Neural progenitor cell (in vitro differentiated cells): ENCODE results near the gene RASA1. TPM values are rescaled to one million over a fixed set of nuclear protein-coding genes. Genes with fewer than 3 reads are reported as not detected.

Experiments used
- DNase-seq: peaks from one replicate; pipeline ENCODE4 v3.0.0-alpha.2; 2016; ENCODE audit warnings: low spot score
- H2AFZ ChIP-seq: fragments of 200-600 bp; sonication (generic); replicated peaks from 2 replicates; pipeline ENCODE4 v1.6.1; 2016; ENCODE audit warnings: antibody characterized with exemption
- H3F3A ChIP-seq: fragments of 200-600 bp; sonication (generic); 2 replicates; pipeline ENCODE4 v1.6.1; 2016; ENCODE audit warnings: antibody characterized with exemption, low read depth
- H3K27ac ChIP-seq: fragments of 200-600 bp; sonication (generic); 2 replicates; pipeline ENCODE4 v1.5.1; 2016; ENCODE audit warnings: mild to moderate bottlenecking
- H3K27me3 ChIP-seq: fragments of 200-600 bp; sonication (generic); 2 replicates; pipeline ENCODE4 v1.6.1; 2016; ENCODE audit warnings: mild to moderate bottlenecking, moderate library complexity
- H3K36me3 ChIP-seq: fragments of 200-600 bp; sonication (generic); 2 replicates; pipeline ENCODE4 v1.5.1; 2016
- H3K4me1 ChIP-seq: fragments of 200-600 bp; sonication (generic); 2 replicates; pipeline ENCODE4 v1.6.1; 2016; ENCODE audit warnings: mixed run types
- H3K4me2 ChIP-seq: fragments of 200-600 bp; sonication (generic); 2 replicates; pipeline ENCODE4 v1.6.1; 2016
- H3K4me3 ChIP-seq: fragments of 200-600 bp; sonication (generic); 2 replicates; pipeline ENCODE4 v1.5.1; 2016
- H3K79me2 ChIP-seq: fragments of 200-600 bp; sonication (generic); 2 replicates; pipeline ENCODE4 v1.6.1; 2016; ENCODE audit warnings: low read depth
- H3K9ac ChIP-seq: fragments of 200-600 bp; sonication (generic); 2 replicates; pipeline ENCODE4 v1.6.1; 2016
- H3K9me3 ChIP-seq: fragments of 200-600 bp; sonication (generic); 2 replicates; pipeline ENCODE4 v1.5.1; 2016; ENCODE audit warnings: low read depth
- H4K20me1 ChIP-seq: fragments of 200-600 bp; sonication (generic); 2 replicates; pipeline ENCODE4 v1.6.1; 2016; ENCODE audit warnings: low read depth
- H3K27ac Mint-ChIP-seq: 3 replicates; pipeline ENCODE4 v1.8.0; 2021; ENCODE audit warnings: mixed read lengths
- H3K27me3 Mint-ChIP-seq: 2 replicates; pipeline ENCODE4 v1.8.0; 2022; ENCODE audit warnings: low read depth, mild to moderate bottlenecking, inconsistent platforms, moderate library complexity, mixed read lengths; ENCODE audit not compliant: insufficient read depth
- H3K36me3 Mint-ChIP-seq: 3 replicates; pipeline ENCODE4 v1.8.0; 2021; ENCODE audit warnings: mixed read lengths
- H3K4me1 Mint-ChIP-seq: 3 replicates; pipeline ENCODE4 v1.8.0; 2021; ENCODE audit warnings: mixed read lengths
- H3K4me3 Mint-ChIP-seq: 3 replicates; pipeline ENCODE4 v1.8.0; 2021; ENCODE audit warnings: mild to moderate bottlenecking, moderate library complexity, mixed read lengths
- H3K9me3 Mint-ChIP-seq: 3 replicates; pipeline ENCODE4 v1.8.0; 2020; ENCODE audit warnings: mixed read lengths
- CTCF ChIP-seq: fragments of 200-600 bp; sonication (generic); IDR thresholded peaks from 2 replicates; pipeline ENCODE4 v1.5.1; 2017; ENCODE audit warnings: antibody characterized with exemption, mild to moderate bottlenecking
- EZH2 ChIP-seq: fragments of 200-600 bp; sonication (generic); IDR thresholded peaks from 2 replicates; pipeline ENCODE4 v1.6.1; 2017; ENCODE audit warnings: antibody characterized with exemption, mild to moderate bottlenecking, moderate library complexity
- EZH2phosphoT487 ChIP-seq: fragments of 200-600 bp; sonication (generic); IDR thresholded peaks from 2 replicates; pipeline ENCODE4 v1.6.1; 2017; ENCODE audit warnings: antibody characterized with exemption
- small RNA-seq: library from RNA; depleted of rRNA; stranded (forward); fragments of <200 nt; gene quantifications from one replicate; pipeline ENCODE3, GENCODE V24; 2015
- total RNA-seq: library from RNA; depleted of rRNA; stranded (reverse); fragments of >200 nt; gene quantifications from 2 replicates; pipeline ENCODE4 v1.2.3, GENCODE V29; 2015; ENCODE audit warnings: low replicate concordance

RASA1 gene
- total RNA-seq, 1 donor from 2014 or later: 60.9 TPM

- Histone ChIP-seq H3K9me3 (no peaks in the 10 kb centered on the region), H3K4me2 (no peak overlapping the region), H3K27ac (no peak overlapping the region), H3K27me3 (no peaks in the 10 kb centered on the region), H3K4me3 (no peak overlapping the region), H3K36me3 (no peaks in the 10 kb centered on the region), H3K9ac (no peak overlapping the region), H3K79me2 (no peaks in the 10 kb centered on the region), H3K4me1 (no peaks in the 10 kb centered on the region), H2AFZ (no peak overlapping the region), H4K20me1 (no peaks in the 10 kb centered on the region), H3F3A (no peaks in the 10 kb centered on the region)
- Mint-ChIP-seq H3K36me3 (no peaks in the 10 kb centered on the region), H3K27ac (no peak overlapping the region), H3K4me3 (no peak overlapping the region), H3K4me1 (no peaks in the 10 kb centered on the region), H3K9me3 (no peaks in the 10 kb centered on the region), H3K27me3 (no peaks in the 10 kb centered on the region)
- DNase-seq: no peak
- TF ChIP-seq CTCF (no peak), EZH2 (no peak), EZH2phosphoT487 (no peak)
Measured at GRCh38 chr5:87435144-87435694, 167.5 kb downstream of the RASA1 start.

- H3K27ac ChIP-seq: no peak overlapping the region
- H3K9me3 ChIP-seq: no peaks in the 10 kb centered on the region
- H3K9me3 Mint-ChIP-seq: no peaks in the 10 kb centered on the region
- no peaks in the 10 kb centered on the region for H3K4me1 Mint-ChIP-seq
- no peaks in the 10 kb centered on the region for H3K36me3 ChIP-seq
- no peaks in the 10 kb centered on the region for H3K4me1 ChIP-seq
- H3K9ac ChIP-seq: no peak overlapping the region
- H3K27me3 ChIP-seq: no peaks in the 10 kb centered on the region
- H4K20me1 ChIP-seq: no peaks in the 10 kb centered on the region
- no peak for DNase-seq
- no peak overlapping the region for H3K4me3 ChIP-seq
- H3K36me3 Mint-ChIP-seq: no peaks in the 10 kb centered on the region
- no peak overlapping the region for H3K4me2 ChIP-seq
- H2AFZ ChIP-seq: no peak overlapping the region
- no peak overlapping the region for H3K4me3 Mint-ChIP-seq
- no peaks in the 10 kb centered on the region for H3K79me2 ChIP-seq
- TF ChIP-seq CTCF (no peak), EZH2 (no peak), EZH2phosphoT487 (no peak)
- no peak overlapping the region for H3K27ac Mint-ChIP-seq
- H3F3A ChIP-seq: no peaks in the 10 kb centered on the region
- no peaks in the 10 kb centered on the region for H3K27me3 Mint-ChIP-seq
Measured at GRCh38 chr5:87437724-87438123, 170.0 kb downstream of the RASA1 start.

- no peaks in the 10 kb centered on the region for H3K9me3 Mint-ChIP-seq
Measured at GRCh38 chr5:87438231-87438630, 170.5 kb downstream of the RASA1 start.

More at GRCh38 chr5:87438231-87438630, 170.5 kb downstream of the RASA1 start:
- Mint-ChIP-seq H3K27ac (no peak overlapping the region), H3K4me1 (no peaks in the 10 kb centered on the region), H3K36me3 (no peaks in the 10 kb centered on the region), H3K27me3 (no peaks in the 10 kb centered on the region), H3K4me3 (no peak overlapping the region)
- Histone ChIP-seq H3K4me2 (no peak overlapping the region), H3F3A (no peaks in the 10 kb centered on the region), H3K27me3 (no peaks in the 10 kb centered on the region), H3K27ac (no peak overlapping the region), H3K9ac (no peak overlapping the region), H3K4me1 (no peaks in the 10 kb centered on the region), H2AFZ (no peak overlapping the region), H3K4me3 (no peak overlapping the region), H3K9me3 (no peaks in the 10 kb centered on the region), H4K20me1 (no peaks in the 10 kb centered on the region), H3K36me3 (no peaks in the 10 kb centered on the region), H3K79me2 (no peaks in the 10 kb centered on the region)
- TF ChIP-seq CTCF (no peak), EZH2 (no peak), EZH2phosphoT487 (no peak)
- no peak for DNase-seq

Small RNA genes lying within 50 kb of the gene (small RNA-seq; reads per million reads assigned to genes)
- gene RN7SL629P (not detected), gene RNU6-606P (not detected), gene RNU6-727P (not detected)

Other genes starting within 250 kb of the RASA1 start
- 70.1 and 86.1 TPM in 2 replicates for gene CCNH, start 145.0 kb downstream of the RASA1 start, total RNA-seq